Measurements from ENCODE around the gene IGFBP2. TPM values are rescaled to one million over a fixed set of nuclear protein-coding genes. Genes with fewer than 3 reads are reported as not detected.
A peak's percentile ranks its signal among the peaks of the same experiment; 100 is the strongest.

Gene IGFBP2
- 363 and 366 TPM in 2 replicates for total RNA-seq (2021)
- long read RNA-seq, transcript IGFBP2-201 (4 exons, 1,439 nt) = major isoform, 9 of 13 reads
- long read RNA-seq, partial matches to known transcripts = 2 of 13 reads
- long read RNA-seq, other reads (novel, unspliced or antisense) = 2 of 13 reads

GRCh38 chr2:216632952-216633615 lies at the start of gene IGFBP2:
TSS of gene IGFBP2 (plus strand) at chr2:216633420. CDS start at chr2:216633524, 104 bp downstream.
- no peak for TF ChIP-seq CTCF (conservative IDR thresholded peaks at IDR 0.05)
- WGBS (ENCODE audit: extremely low coverage, insufficient read length, low lambda C conversion rate) = no CpG with 5 or more reads among the region's 70 CpGs
- Histone ChIP-seq H3K14ac (ENCODE audit: insufficient read depth, low read length) (peak within 1 kb of the TSS; percentile 86), H2AK5ac (ENCODE audit: insufficient read length, low read length) (no peak within 1 kb of the TSS), H4K8ac (replicated peaks; ENCODE audit: insufficient read length, low read depth, low read length) (no peak within 1 kb of the TSS), H3K9ac (ENCODE audit: extremely low read depth, insufficient read length, low read length) (peak within 1 kb of the TSS; percentile 63), H2BK15ac (ENCODE audit: low read depth, low read length) (no peak within 1 kb of the TSS), H4K5ac (ENCODE audit: insufficient read length, low read depth, low read length) (no peak within 1 kb of the TSS), H3K56ac (ENCODE audit: insufficient read length, low read depth, low read length) (no peak within 1 kb of the TSS), H2BK5ac (ENCODE audit: insufficient read length, low read length) (no peak within 1 kb of the TSS), H3K79me2 (ENCODE audit: insufficient read depth, low read length) (peaks cover 17% of the 10 kb centered on the region; the same call in 1 of the 2 replicates), H2AFZ (ENCODE audit: low read length) (no peak within 1 kb of the TSS), H3K4ac (ENCODE audit: low read depth, low read length) (no peak within 1 kb of the TSS), H3K23ac (ENCODE audit: insufficient read length, low read depth, low read length) (no peak within 1 kb of the TSS), H4K20me1 (ENCODE audit: control insufficient read depth, insufficient read depth, insufficient read length) (no peaks in the 10 kb centered on the region), H3K4me1 (ENCODE audit: insufficient read depth, low read length) (peaks cover 5% of the 10 kb centered on the region; the same call in 1 of the 2 replicates), H3K27ac (ENCODE audit: insufficient read length, low read depth, low read length) (no peak within 1 kb of the TSS), H2BK20ac (ENCODE audit: low read depth, low read length, poor library complexity, severe bottlenecking) (no peak within 1 kb of the TSS), H3K18ac (ENCODE audit: insufficient read length, low read depth, low read length) (peak within 1 kb of the TSS; percentile 73), H3K27me3 (ENCODE audit: insufficient read depth, low read length) (no peaks in the 10 kb centered on the region), H3K79me1 (ENCODE audit: insufficient read depth, low read depth, low read length, poor library complexity, severe bottlenecking) (peaks cover 3% of the 10 kb centered on the region), H3K23me2 (ENCODE audit: insufficient read length, low read depth, low read length, poor library complexity, severe bottlenecking) (peaks cover 36% of the 10 kb centered on the region), H3K9me3 (ENCODE audit: control insufficient read depth, low read depth, low read length) (no peaks in the 10 kb centered on the region), H3T11ph (ENCODE audit: low read length) (no peak within 1 kb of the TSS), H4K91ac (ENCODE audit: insufficient read length, low read depth, low read length) (no peak within 1 kb of the TSS), H2BK120ac (ENCODE audit: low read depth, low read length, poor library complexity, severe bottlenecking) (no peak within 1 kb of the TSS), H2BK12ac (ENCODE audit: insufficient read length, low read depth, low read length) (no peak within 1 kb of the TSS), H3K4me2 (ENCODE audit: insufficient read depth, insufficient read length, low read length) (peak within 1 kb of the TSS; percentile 96)
- Mint-ChIP-seq H3K27ac (peak within 1 kb of the TSS; percentile 93 to 99 (median 96)), H3K9me3 (peaks cover 0 to 3% of the 10 kb centered on the region in 2 experiments; a peak in 2 of 5 replicates), H3K4me3 (peak within 1 kb of the TSS; percentile 97 to 100), H3K36me3 (ENCODE audit: insufficient read depth in 1 of 3, low read depth in 3 of 3) (peaks cover 7 to 20% (median 8%) of the 10 kb centered on the region in 3 experiments), H3K27me3 (ENCODE audit: low read depth) (peaks cover 23% of the 10 kb centered on the region), H3K4me1 (peaks cover 57 to 61% of the 10 kb centered on the region in 2 experiments)
- DNase-seq = peak; percentile 87
